ENCODE data around the gene CAMK1G. TPM values are rescaled to one million over a fixed set of nuclear protein-coding genes. Genes with fewer than 3 reads are reported as not detected.

CAMK1G gene
- total RNA-seq: not detected in 2 replicates
- polyA plus RNA-seq (2012): not detected

GRCh38 chr1:209583408-209583807 is at the start of gene CAMK1G:
CAMK1G (plus strand) TSS chr1:209583714; CDS start chr1:209594984, 11,270 bp downstream.
- DNase-seq (ENCODE audit: low read depth): no peak

GRCh38 chr1:209534496-209535250 is 48.8 kb upstream of the CAMK1G start:
- no peak for DNase-seq (ENCODE audit: low read depth)

GRCh38 chr1:209536843-209537242 is 46.7 kb upstream of the CAMK1G start:
- no peak for DNase-seq (ENCODE audit: low read depth)

- DNase-seq (ENCODE audit: low read depth): no peak
Measured at GRCh38 chr1:209537336-209538114, 46.0 kb upstream of the CAMK1G start.

GRCh38 chr1:209539576-209539975 is 43.9 kb upstream of the CAMK1G start:
- DNase-seq (ENCODE audit: low read depth): no peak

- DNase-seq (ENCODE audit: low read depth): peak; percentile 17
Measured at GRCh38 chr1:209542585-209542984, 40.9 kb upstream of the CAMK1G start.

- no peak for DNase-seq (ENCODE audit: low read depth)
Measured at GRCh38 chr1:209544098-209544497, 39.4 kb upstream of the CAMK1G start.

GRCh38 chr1:209545423-209545822 is 38.1 kb upstream of the CAMK1G start:
- no peak for DNase-seq (ENCODE audit: low read depth)

GRCh38 chr1:209546390-209547085 is 37.0 kb upstream of the CAMK1G start:
- DNase-seq (ENCODE audit: low read depth): no peak

- no peak for DNase-seq (ENCODE audit: low read depth)
Measured at GRCh38 chr1:209547626-209548025, 35.9 kb upstream of the CAMK1G start.

GRCh38 chr1:209549443-209550205 is 33.9 kb upstream of the CAMK1G start:
- no peak for DNase-seq (ENCODE audit: low read depth)

- no peak for DNase-seq (ENCODE audit: low read depth)
Measured at GRCh38 chr1:209550519-209550918, 33.0 kb upstream of the CAMK1G start.

- peak; percentile 16 for DNase-seq (ENCODE audit: low read depth)
Measured at GRCh38 chr1:209552406-209553264, 30.9 kb upstream of the CAMK1G start.

- DNase-seq (ENCODE audit: low read depth): no peak
Measured at GRCh38 chr1:209554761-209555611, 28.5 kb upstream of the CAMK1G start.

- DNase-seq (ENCODE audit: low read depth): no peak
Measured at GRCh38 chr1:209556162-209556690, 27.3 kb upstream of the CAMK1G start.

- DNase-seq (ENCODE audit: low read depth): no peak
Measured at GRCh38 chr1:209557221-209557620, 26.3 kb upstream of the CAMK1G start.

- DNase-seq (ENCODE audit: low read depth): peak; percentile 33
Measured at GRCh38 chr1:209560529-209560928, 23.0 kb upstream of the CAMK1G start.

GRCh38 chr1:209560952-209561351 is 22.6 kb upstream of the CAMK1G start:
- DNase-seq (ENCODE audit: low read depth): no peak

- peak; percentile 22 for DNase-seq (ENCODE audit: low read depth)
Measured at GRCh38 chr1:209561532-209561931, 22.0 kb upstream of the CAMK1G start.
